Stimulated activated CD4-positive, alpha-beta T cell treated with anti-CD3 and anti-CD28 coated beads, Interleukin-2, amount 100 ng/mL, for 4 hours (primary cell): Measurements from ENCODE around the gene RARA.
A peak's percentile ranks its signal among the peaks of the same experiment; 100 is the strongest.

Source experiments
- DNase-seq: peaks from one replicate; pipeline ENCODE4 v3.0.0-alpha.2; 2020; ENCODE audit warnings: low read depth

Gene RARA

DNA sequence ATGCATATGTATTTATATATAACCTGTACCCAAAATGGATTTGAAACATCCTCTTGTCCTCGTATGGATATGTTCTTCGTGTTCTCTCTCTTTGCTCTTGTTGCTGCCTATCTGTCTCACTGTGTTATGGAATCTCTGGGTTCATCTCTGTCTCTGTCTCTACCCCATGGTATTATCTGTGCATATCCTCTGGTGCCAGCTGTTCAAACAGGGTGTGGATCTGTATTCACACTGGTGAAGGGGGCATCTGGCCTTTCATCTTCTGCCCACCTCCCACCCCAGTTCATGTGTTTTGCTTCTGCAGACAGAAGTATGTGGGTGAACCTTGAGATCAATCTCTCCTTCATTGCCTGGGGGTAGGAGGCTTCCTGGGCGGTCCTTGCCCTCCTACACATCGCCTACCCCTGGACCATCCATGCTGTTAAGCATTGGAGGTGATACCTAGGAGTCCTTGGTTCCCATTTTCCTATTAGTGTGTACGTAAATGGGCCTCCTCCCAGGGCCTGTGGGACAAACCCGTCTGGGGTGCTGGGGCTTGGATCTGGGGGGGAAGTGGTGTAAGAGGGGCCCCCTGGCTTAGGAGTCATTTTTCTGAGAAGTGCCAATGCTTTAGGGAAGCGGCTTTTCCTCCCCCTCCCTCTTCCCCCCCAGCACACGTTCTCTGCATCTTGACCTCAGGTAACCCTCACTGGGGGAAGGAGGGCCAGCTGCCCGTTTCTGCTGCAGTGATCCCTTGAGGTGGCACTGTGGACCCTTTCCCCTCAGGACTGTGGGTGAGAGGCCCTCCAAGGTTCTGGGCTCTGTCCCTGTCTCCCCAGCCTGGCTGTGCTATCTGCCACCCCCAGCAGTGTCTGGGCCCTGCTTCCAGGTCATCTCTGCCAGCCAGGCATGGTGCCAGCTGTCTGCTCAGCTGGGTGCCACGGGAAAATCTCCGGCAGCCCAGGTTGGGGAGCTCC, 21.1 kb downstream of the RARA start:
- no peak for DNase-seq

DNA sequence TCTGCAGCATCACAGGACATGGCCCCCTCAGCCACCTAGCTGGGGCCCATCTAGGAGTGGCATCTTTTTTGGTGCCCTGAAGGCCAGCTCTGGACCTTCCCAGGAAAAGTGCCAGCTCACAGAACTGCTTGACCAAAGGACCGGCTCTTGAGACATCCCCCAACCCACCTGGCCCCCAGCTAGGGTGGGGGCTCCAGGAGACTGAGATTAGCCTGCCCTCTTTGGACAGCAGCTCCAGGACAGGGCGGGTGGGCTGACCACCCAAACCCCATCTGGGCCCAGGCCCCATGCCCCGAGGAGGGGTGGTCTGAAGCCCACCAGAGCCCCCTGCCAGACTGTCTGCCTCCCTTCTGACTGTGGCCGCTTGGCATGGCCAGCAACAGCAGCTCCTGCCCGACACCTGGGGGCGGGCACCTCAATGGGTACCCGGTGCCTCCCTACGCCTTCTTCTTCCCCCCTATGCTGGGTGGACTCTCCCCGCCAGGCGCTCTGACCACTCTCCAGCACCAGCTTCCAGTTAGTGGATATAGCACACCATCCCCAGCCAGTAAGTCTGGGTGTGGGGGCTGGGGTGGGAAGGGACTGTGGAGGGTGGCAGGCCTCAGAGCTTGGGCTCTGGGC, 22.0 kb downstream of the RARA start:
- no peak for DNase-seq

DNA sequence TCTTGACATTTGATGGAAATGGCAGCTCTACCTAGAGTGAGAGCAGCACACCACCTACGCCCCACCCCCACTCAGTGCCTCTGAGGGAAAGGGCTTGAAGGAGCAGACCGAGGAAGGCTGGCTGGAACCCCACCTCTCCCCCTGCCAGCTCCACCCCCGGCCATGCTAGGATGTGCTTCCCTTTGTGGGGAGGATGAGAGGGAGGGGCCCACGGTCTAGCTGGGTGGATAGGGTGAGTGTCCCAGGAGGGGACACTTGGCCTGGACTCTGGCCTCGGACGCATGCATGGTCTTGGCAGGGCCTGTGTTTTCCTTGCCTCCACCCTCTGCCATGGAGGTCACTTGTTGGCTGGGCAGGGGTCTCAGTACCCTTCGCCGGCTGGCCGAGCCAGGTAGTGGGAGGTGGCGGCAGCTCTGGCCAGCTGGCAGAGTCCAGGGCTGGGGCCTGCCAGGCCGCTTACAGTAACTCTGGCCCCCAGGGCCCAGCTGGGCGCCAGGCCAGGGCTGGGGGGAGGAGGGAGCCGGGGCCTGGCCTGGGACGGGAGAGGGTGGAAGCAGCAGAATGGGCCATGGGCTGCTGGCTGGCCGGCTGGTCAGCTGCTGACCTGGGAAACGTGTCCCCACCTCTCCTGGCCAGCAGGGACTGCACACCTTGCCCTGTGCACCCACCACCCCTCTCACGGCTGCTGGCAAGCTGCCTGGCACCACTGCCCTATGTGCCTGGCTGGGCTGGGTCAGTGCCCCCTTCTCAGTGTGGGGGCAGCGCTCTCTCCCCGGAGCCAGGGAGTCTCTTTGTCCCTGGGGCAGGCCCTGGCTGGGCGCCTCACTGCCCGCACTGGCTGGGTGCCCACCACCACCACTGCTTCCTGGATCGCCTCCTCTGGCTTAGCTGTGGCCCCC, 23.0 kb downstream of the RARA start:
- DNase-seq: no peak

DNA sequence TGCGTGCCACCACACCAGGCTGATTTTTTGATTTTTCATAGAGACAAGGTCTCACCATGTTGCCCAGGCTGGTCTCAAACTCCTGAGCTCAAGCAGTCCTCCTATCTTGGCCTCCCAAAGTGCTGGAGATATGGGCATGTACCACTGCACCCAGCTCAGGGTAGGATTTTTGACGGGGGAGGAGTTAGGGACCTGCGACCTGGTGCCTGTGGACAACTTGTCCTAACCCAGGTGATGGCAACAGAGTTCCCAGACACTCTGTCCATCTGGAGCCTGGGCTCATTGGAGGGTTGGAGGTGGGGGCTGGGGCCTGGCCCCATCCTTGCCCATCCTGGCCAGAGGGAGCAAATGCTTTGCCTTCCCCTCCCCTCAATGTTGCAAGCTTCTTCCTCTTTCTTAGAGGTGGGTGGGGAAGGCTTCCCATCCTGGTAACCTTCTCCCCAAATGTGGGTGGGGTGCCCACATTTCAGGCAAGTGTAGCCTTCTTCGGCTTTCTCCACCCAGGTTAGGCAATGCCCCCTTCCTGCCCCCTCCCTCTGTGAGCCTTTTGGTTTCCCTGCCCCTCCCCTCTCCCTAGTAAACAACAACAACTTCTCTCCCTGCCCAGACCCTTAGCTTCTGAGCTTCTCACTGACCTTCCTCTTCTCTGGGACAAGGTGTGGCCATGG, 24.9 kb downstream of the RARA start:
- DNase-seq: no peak

DNA sequence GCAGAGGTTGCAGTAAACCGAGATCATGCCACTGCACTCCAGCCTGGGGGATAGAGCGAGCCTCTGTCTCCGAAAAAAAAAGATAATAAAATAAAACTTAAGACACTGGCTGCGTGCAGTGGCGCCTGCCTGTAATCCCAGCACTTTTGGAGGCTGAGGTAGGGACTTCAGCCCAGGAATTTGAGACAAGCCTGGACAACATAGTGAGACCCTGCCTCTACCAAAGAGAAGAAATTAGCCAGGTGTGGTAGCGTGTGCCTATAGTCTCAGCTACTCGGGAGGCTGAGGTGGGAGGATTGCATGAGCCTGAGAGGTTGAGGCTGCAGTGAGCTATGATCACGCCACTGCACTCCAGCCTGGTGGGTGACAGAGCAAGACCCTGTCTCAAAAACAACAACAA, 26.6 kb downstream of the RARA start:
- no peak for DNase-seq

DNA sequence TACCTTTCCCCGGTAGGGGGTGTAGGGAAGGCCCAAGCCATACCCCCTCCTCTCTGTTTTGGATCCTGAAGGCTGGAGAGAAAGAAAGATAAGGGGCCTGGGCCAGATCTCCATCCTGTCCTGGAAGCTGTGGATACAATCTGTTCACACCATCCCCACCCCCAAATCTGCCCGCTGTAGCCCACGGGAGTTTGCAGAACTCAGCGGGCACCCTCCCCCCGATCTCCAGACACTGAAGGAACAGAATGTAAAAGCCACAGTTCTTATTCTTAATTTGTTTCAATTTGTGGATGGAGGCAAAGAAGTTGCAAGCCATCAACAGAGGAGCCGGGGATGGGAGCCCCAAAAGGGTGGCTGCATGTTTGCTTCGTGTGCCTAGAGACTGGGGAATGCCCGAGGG, 28.4 kb downstream of the RARA start:
- DNase-seq: no peak

DNA sequence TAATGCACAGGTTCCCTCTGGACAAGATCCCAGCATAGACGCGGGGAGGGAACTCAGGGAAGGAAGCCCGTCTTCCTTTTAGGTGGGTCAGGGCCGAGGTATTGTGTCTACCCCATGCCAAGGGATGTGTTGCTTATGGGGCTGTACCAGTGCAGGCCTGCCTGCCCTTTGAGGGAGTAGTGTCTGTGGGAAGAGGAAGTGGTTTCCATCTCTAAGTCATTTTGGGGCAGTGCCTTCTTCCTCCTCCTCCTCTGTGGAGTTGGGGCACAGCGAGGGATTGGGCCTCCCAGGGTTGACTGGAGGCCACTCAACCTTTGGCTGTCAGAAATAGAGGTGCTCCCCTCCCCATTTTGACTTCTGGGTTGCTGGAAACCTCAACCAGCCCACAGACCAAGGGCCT, 29.1 kb downstream of the RARA start:
- DNase-seq: no peak

DNA sequence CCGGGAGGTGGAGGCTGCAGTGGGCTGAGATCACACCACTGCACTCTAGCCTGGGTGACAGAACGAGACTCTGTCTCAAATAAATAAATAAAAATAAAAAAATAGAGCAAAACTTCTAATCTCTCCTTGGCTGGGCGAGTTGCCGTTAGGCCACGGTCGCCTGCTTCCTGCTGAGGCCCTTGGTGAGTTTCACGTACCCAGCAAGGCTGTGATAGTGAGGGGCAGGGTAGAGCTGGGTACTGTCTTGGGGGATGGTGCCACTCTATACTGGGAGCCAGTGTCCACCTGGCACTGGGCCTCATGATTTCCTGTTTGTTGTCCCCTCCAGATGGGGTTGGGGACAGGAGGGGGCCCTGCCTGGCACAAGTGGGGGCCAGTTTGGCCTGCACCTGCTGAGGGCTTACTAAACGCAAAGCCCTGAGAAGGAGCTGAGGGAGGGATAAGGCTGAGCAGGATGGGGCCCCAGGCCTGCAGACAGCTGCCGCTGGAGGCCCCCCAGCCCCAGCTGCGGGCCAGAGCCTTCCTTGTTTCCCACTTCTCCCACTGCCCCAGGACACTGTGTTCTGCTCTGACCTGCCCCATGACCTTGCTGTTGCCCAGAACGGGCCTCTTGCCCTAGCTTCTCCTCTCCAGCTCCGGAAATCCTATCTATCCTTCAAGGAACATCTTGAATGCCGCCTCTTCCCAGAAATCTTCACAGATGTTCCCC, 30.1 kb downstream of the RARA start:
- DNase-seq: no peak

DNA sequence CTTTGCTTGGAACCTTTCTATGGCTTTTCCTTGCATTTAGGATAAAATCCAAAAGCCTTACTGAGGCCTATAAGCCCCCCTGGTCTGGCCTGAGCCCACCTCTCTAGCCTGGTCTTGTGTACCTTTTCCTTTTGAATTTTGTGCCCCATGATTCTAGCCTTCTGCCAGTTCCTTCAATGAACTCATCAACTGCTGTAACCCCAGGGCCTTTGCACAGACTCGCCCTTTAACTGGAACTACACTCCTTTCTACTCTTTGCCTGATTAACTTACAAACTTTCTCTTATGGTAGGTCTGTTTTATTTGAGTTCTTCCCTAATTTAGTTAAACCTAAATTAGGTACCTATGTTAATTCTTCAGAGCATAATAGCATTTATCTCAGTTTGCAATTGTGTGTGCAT, 31.3 kb downstream of the RARA start:
- no peak for DNase-seq

DNA sequence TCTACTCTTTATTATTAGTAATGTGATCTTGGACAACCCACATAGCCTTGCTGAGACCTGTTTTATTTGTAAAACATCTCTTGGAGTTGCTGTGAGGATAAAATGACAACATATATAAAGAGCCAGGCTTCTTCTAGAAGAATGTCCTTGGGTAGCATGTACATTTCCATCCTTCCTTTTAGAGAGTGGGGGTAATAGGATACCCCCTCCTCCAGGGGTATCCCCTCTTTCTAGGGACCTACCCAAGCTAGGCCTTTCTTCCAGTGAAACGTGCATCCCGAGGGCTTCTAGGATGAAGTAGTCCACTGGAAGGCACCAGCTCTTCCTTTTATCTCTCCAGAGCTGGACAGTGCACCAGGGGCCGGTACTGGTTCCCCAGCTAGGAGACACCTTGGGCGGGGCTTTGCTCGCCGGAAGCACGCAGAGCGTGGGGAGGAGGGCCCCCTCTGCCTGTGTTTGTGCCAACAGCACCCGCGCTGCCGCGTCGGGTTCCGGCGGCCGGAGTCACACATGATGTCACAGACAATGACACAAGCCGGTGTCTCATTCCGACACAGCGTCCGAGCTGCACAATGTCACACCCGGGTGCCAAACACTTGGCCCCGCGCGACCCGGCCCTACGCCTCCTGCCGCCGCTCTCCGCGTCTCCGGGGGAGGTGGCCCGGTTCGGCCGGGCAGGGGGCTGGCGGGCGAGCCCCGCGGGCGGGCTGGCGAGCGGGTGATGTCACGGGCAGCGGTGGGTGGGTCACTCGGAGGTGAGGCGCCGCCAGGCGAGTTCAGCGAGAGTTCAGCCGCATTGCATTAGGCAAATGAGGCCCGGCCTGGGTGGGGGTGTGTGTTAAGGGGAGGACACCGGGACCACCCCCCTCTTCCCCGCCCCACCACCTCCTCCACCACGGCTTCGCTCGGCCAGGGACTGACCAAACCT, 32.2 kb downstream of the RARA start:
- DNase-seq: peak; percentile 73

DNA sequence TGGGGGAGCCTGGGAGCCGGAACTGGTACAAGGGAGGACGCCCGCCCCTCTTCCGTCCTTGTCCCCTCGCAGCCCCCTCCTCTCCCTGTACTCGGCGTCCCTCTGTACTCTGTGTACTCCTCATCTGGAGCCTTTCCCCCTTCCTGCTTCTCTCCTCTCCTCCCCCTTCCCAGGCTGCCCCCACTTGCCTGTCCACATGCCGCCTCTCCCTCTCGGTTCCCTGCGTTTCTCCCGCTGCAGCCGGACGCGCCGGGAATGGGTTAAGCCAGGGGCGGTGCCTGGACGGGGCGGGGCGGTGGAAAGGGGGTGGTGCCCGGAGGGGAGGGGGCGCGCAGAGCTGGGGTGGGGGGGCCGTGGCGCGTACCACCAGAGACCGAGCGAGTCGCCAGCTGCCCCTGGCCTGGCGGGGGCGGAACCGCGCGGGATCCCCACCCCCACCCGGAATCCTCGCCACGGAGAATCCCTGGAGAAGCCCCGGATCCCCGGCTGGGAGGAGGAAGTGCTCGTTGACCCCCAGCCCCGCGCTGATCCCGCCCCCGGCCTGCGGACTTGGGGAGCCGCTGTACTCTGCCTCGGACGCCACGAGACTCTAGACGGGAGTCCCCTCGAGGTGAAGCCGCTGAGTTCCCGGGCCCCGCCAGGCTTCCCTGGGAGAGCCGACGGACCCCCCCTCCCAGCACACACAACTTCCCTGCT, 33.0 kb downstream of the RARA start:
- no peak for DNase-seq

DNA sequence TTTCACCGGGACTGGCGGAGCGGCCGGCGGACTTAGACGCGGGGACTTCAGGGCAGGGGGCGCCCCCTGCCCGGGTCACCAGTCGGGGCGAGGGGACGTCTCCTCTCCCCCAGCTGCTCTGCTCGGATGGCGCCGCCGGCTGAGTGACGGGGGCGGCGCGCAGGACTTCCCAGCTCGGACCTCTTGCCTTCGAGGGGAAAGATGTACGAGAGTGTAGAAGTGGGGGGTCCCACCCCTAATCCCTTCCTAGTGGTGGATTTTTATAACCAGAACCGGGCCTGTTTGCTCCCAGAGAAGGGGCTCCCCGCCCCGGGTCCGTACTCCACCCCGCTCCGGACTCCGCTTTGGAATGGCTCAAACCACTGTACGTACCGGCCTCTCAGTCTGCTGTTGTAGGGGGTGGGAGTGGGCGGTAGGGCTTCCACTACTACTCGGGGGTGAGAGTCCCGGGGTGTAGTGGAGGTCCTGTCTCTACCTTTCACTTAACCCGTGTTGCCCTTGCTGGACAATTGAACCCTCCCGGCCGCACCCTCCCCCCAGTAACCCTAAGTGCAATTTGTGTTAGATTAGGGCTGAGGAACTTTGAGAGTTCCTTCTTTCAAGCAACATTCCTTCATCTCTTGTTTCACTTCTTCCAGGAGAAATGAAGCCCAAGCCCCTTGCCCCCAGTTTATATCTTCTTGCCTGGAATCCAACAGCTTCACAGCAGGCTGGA, 33.7 kb downstream of the RARA start:
- DNase-seq: no peak

DNA sequence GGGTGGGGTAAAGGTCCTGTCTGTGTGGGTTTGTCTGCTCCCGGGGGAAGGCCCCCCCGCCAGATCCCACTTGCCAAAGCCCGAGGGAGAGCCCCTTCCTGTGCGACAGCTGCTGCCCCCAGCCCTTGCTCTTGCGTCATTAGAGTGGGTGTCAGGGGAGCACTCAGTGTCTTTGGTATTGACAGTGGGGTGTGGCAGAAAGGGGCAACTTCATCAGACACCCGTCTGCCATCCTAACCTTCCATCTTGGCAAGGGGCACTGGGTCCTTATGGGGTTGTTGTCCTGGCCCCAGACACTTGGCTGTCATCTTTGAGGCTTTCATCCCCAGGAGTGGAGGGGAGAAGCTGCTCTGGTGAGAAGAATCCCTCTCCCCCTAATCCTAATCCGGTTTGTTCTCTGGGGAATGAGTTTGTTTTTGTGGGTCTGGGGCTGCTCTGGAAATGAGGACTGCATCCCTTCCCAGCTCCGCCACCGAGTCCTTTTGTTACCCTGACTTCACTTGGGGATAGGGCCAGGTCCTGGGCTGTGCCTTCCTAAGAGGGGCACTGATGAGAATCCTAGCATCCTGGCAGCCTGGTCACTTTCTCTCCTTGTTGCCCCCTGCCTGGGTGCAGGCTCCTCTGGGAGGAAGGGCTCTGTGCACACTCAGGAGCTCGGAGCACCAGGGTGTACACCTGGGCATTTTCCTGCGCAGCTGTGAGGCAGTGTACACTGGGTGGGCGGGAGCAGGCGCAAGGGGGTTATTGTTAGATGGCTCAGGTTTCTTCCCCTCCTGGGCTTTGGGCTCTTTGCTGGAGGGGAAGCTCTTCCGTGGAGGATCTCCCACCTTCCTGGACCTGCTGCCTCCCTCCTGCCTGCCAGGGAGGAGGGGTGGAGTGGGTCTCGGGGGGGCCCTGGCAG, 34.5 kb downstream of the RARA start:
- no peak for DNase-seq

DNA sequence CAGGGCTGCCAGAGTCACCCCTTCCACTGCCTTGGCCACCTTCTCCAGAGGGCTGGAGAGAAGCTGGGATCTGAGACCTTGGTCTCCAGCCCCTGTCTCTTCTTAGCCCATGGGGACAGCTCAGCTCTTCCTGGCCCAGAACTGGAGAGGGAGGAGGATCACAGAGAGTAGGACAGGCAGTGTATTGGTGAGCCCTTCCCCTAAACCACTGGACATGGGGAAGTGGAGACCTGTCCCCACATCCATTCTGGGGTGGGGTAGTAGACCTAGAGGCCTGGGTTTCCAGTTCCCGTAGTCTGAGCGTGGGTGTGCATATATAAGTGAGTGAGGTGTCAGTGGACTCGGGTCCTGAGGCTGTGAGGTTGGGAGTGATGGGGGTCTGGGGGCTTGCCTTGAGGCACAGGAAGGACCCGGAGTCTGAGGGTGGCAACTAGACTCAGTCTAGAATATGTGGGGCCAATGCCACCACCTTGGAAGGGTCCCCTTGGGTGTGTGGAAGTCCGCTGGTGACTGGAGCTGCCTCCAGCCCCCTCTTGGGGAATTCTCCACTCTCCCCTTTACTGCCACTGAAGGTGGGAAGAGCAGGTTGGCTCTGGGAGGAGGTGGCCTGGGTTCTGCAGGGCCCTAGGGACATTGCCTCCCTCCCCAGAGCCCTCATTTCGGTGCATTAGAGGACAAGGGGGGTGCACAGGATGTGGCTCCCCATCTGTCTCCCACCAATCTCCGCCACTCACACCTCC, 35.6 kb downstream of the RARA start:
- DNase-seq: no peak

DNA sequence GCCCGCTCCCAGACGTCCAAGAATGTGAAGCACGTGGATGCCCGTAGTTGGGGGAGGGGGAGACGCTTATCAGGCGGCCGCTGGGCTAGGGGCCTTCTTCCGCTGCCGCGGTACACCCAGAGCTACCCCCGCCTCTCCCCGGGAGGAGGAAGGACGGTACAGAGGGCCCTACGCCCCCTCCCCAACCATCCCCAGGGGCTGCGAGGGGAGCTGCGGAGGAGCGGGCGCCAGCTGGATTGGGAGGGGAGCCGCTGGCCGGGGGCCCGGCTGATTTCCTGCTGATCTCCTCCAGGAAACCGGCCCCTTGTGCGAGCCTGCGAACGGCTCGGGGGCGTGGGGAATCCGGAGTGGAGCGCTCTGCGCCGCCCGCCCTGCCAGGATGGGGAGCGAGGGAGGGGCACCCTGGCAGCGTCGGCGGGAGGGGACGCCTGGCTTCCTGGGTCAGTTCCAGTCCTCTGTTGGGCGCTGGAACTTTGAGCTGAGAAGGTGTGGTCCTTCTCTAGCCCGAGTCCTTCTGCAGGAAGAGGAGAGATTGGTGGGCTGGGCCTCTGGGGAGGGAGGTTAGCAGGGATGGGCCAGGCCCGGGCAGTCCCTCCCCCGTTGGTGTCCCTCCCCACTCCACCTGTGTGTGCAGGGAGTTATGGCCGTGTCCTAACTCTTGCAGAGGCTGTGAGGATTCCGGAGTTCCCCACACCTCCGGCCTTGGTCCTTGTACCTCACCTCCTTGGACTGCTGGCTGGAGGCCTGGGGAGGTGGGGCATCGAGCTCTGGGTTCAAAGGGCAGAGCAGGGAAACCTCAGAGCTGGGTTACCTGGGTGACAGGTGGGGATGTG, 36.4 kb downstream of the RARA start:
- no peak for DNase-seq
